GM12801 (cell line): ENCODE data around the gene GNAS.

ENCODE experiments used
- TF ChIP-seq, protein P1 (sequence below): IDR thresholded peaks from one replicate; pipeline ENCODE4 v1.5.1; 2011; ENCODE audit warnings: control low read depth; ENCODE audit not compliant: insufficient read length; ENCODE audit errors: extremely low read depth

GNAS gene

DNA sequence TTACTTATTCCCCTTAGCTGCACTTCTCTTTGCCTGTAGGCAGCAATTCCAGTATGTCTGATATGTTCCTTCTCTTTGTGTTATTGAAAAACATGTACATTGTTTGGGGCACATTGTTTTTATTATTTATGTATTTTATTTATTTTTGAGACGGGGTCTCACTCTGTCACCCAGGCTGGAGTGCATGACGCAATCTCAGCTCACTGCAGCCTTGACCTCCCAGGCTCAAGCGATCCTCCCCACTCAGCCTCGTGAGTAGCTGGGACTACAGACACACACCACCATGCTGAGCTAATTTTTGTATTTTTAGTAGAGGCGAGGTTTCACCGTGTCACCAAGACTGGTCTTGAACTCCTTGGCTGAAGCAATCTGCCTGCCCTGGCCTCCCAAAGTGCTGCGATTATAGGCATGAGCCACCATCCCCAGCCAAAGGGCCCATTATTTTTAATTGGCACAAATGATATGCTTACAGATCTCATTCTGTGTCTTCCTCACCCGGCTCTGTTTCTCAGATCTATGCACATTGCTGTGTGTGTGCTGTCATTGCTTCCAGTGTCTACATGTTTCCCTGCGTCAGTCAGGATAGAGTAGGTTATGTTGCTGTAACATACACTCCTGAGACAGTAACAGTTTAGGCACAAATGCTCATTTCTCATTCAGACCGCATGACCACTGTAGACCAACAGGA, 74.4 kb downstream of the GNAS start:
- TF ChIP-seq, protein P1, sequence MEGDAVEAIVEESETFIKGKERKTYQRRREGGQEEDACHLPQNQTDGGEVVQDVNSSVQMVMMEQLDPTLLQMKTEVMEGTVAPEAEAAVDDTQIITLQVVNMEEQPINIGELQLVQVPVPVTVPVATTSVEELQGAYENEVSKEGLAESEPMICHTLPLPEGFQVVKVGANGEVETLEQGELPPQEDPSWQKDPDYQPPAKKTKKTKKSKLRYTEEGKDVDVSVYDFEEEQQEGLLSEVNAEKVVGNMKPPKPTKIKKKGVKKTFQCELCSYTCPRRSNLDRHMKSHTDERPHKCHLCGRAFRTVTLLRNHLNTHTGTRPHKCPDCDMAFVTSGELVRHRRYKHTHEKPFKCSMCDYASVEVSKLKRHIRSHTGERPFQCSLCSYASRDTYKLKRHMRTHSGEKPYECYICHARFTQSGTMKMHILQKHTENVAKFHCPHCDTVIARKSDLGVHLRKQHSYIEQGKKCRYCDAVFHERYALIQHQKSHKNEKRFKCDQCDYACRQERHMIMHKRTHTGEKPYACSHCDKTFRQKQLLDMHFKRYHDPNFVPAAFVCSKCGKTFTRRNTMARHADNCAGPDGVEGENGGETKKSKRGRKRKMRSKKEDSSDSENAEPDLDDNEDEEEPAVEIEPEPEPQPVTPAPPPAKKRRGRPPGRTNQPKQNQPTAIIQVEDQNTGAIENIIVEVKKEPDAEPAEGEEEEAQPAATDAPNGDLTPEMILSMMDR = no peak

DNA sequence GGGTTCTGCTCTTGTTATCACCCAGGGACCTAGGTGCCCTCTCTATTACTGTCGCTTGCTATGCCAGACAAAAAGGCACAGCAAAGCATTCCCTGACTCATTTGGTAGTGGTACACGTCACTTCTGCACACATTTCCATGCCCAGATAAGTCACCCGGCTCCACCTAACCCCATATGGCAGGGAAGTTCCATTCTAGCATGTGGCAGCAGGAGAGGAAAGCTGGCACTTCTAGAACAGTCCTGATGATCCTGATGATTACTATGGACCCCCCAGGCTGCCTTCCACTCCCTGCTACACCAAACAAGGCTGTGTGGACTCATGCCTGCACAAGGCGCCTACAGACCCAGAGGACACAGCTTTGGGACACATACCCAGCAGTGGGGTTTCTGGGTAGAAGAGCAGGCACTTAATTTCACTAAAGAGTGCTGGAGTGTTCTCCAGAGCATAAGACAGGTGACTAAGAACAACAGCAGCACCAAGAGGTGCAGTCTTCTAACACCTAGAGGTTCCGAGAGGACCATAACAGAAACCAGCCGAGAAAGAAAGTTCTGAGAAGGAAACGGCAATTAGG, 75.1 kb downstream of the GNAS start:
- TF ChIP-seq, protein P1 = no peak

DNA sequence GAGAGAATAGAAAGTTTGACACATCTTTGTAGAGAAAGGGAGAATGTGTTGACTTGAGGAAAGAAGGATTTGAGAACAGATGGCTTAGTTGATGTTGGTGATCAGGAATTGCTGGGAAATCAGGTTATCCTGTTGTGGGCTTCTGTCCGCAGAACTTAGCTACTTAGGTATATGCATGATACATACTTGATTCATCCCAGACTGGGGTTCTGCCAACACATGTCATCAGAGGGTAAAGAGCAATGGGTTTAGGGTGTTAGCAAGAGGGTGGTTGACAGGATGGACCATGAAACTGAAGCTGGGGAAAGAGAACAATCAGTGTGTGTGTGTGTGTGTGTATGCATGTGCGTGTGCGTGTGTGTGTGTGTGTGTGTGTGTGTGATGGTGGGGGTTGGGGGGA, 78.0 kb downstream of the GNAS start:
- TF ChIP-seq, protein P1 = no peak

DNA sequence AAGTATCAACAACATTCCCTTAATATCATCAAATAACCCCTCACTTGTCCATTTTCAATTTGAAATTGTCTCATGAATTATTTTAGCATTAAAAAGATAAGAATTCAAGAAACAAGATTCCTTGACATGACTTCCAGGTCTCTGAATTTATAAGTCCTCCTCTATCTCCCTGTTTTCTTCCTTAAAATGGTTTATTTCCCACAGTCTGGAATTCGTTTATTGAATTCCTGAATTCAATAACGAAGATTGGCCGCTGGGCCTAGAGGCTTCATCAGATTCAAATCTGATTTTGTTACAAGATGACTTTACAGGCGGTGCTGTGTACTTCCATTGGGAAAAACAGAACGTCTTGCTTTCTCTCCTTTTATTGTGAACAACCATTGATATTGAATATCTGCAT, 79.7 kb downstream of the GNAS start:
- TF ChIP-seq, protein P1 = no peak

DNA sequence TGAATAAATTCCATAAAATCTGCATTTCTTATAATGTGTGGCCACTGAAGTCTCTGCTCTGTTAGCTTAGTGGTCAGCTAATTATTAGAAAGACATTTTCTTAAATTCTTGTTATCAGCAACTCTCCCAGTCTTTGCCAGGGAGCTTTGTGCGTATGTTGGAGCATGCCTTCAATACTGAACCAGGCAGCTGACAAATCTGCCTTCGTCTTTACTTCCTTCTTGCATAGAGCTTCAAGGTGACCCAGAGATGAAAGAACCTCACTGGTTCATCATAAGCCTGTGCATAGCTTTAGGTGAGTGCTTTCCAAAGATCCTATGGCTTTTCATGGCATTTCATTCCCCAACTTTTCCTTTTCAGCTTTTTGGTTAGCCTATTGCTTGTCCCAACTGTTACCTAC, 85.6 kb downstream of the GNAS start:
- TF ChIP-seq, protein P1 = no peak

DNA sequence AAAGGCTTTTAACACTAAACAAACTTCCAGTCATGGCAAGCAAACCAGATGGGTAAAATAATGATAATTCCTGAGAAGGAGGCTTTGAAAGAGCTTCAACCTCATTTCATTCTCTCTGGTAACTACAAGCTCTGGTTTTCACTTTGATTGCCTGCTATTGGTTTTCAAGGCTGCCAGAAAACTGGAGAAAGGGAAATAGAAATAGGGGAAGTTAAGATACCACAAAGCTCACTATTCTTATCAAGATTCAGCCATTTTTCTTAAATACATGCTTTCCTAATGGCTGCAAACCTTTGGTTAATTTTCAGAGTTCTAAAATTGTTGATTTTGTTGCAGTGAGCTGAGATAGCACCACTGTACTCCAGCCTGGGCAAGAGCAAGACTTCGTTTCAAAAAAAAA, 86.0 kb downstream of the GNAS start:
- TF ChIP-seq, protein P1 = no peak

DNA sequence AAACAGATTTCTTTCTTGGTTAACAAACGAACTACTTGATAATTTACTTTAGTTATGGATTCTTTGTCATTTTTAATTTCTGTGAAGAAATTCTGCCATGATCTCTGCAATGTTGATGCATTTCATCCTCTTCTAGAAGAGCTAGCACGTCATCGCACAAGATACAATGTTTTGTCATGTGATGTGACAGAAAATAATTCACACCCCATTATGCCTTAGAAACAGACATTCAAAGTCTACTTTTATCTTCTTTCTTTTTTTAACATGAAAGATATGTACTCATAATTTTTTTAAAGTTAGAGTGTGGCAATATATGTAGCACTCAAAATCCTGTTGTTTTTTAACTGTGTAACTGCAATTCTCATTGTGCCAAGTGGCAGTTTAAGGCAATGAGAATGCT, 89.0 kb downstream of the GNAS start:
- TF ChIP-seq, protein P1 = no peak
